ENCODE data around the gene LRIT1. TPM values are rescaled to one million over a fixed set of nuclear protein-coding genes. Genes with fewer than 3 reads are reported as not detected.

LRIT1 gene
- total RNA-seq, 1 experiment from 2014 or later: not detected

DNA sequence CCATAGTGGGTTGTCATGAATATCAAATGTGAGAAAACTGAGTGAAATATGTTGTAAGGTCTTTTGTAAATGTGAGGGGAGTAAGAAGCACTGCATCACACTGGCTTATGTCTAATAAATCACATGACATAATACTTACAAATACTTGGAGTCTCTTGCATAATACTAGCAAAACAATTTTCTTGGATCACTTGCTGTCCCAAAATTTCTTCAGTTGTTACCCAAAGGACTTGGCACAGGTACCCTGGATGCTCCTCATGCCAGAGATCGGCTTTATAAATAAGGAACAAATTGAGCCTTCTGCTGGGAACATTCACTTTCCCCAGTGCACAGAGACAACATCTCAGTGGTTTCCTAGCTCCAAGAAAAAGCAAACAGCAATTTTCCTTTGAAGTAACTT lies 11.0 kb downstream of the LRIT1 start (continued):
- TF ChIP-seq, protein P1, sequence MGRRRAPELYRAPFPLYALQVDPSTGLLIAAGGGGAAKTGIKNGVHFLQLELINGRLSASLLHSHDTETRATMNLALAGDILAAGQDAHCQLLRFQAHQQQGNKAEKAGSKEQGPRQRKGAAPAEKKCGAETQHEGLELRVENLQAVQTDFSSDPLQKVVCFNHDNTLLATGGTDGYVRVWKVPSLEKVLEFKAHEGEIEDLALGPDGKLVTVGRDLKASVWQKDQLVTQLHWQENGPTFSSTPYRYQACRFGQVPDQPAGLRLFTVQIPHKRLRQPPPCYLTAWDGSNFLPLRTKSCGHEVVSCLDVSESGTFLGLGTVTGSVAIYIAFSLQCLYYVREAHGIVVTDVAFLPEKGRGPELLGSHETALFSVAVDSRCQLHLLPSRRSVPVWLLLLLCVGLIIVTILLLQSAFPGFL (CRISPR knock-in tag; IDR thresholded peaks at IDR 0.05; ENCODE audit: borderline replicate concordance): no peak
- TF ChIP-seq FOXK1 (CRISPR knock-in tag; IDR thresholded peaks at IDR 0.05): no peak

DNA sequence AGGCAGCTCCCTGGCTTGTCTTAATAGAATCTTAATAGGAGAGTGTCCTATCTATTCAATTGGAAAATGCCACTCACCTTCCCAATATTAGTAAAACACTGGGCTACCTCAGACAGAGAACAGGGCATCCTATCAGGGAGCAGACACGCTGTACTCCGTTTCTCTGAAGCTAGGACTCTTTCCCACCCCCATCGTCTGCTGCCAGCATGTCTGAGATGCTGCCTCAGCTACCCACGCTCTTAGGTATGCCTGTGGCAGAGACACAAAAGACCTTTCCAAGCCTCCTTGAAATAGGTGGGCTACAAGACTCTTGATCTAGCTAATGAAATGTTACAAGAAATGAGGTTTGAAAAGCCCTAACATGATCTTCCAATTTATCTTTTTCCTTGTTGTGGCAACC lies 13.5 kb downstream of the LRIT1 start:
- Mint-ChIP-seq H3K27me3 (ENCODE audit: low read depth) (peaks cover 4% of the 10 kb centered on the region), H3K4me3 (no peak overlapping the region), H3K36me3 (no peaks in the 10 kb centered on the region), H3K9me3 (no peaks in the 10 kb centered on the region), H3K4me1 (no peaks in the 10 kb centered on the region), H3K27ac (no peak overlapping the region)
- no peak for DNase-seq (ENCODE audit: low spot score)
- ChIA-PET POLR2A (no interaction called here), CTCF (interaction anchor here (0.7 to 5.9 kb wide), 3 partner anchors 9 to 29 kb away, joined by 3 to 36 read pairs (median 4); no protein-coding TSS in a partner anchor)
- TF ChIP-seq ATF6 (CRISPR knock-in tag; IDR thresholded peaks at IDR 0.05): no peak
- no peak for TF ChIP-seq SP1 (CRISPR knock-in tag; conservative IDR thresholded peaks at IDR 0.05)
- TF ChIP-seq, protein P2, sequence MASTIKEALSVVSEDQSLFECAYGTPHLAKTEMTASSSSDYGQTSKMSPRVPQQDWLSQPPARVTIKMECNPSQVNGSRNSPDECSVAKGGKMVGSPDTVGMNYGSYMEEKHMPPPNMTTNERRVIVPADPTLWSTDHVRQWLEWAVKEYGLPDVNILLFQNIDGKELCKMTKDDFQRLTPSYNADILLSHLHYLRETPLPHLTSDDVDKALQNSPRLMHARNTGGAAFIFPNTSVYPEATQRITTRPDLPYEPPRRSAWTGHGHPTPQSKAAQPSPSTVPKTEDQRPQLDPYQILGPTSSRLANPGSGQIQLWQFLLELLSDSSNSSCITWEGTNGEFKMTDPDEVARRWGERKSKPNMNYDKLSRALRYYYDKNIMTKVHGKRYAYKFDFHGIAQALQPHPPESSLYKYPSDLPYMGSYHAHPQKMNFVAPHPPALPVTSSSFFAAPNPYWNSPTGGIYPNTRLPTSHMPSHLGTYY (CRISPR knock-in tag; IDR thresholded peaks at IDR 0.05): no peak
- TF ChIP-seq TEAD4 (CRISPR knock-in tag; IDR thresholded peaks at IDR 0.05): no peak
- TF ChIP-seq KAT7 (CRISPR knock-in tag; IDR thresholded peaks at IDR 0.05; ENCODE audit: borderline replicate concordance): no peak
- ATAC-seq: no peak

- DNase-seq (ENCODE audit: low spot score): no peak
- ATAC-seq: no peak
- H3K4me1 Mint-ChIP-seq: no peaks in the 10 kb centered on the region
- H3K4me3 Mint-ChIP-seq: no peak overlapping the region
- POLR2A ChIA-PET: no interaction called here
- H3K9me3 Mint-ChIP-seq: no peaks in the 10 kb centered on the region
- TF ChIP-seq TEAD1 (CRISPR knock-in tag; IDR thresholded peaks at IDR 0.05) (no peak), JAZF1 (CRISPR knock-in tag; IDR thresholded peaks at IDR 0.05) (no peak), GABPB1 (CRISPR knock-in tag; IDR thresholded peaks at IDR 0.05) (no peak), CREB1 (CRISPR knock-in tag; IDR thresholded peaks at IDR 0.05) (no peak), NFATC4 (CRISPR knock-in tag; IDR thresholded peaks at IDR 0.05) (no peak), AFF4 (CRISPR knock-in tag; IDR thresholded peaks at IDR 0.05; ENCODE audit: borderline replicate concordance) (no peak), JUN (CRISPR knock-in tag; IDR thresholded peaks at IDR 0.05) (no peak), CREM (CRISPR knock-in tag; IDR thresholded peaks at IDR 0.05) (no peak), NR3C1 (CRISPR knock-in tag; conservative IDR thresholded peaks at IDR 0.05; ENCODE audit: low read depth) (no peak), NR1H2 (CRISPR knock-in tag; IDR thresholded peaks at IDR 0.05) (no peak), ZNF138 (CRISPR knock-in tag; conservative IDR thresholded peaks at IDR 0.05) (no peak)
- TF ChIP-seq, protein P2 (CRISPR knock-in tag; IDR thresholded peaks at IDR 0.05): no peak
- TF ChIP-seq, protein P3, sequence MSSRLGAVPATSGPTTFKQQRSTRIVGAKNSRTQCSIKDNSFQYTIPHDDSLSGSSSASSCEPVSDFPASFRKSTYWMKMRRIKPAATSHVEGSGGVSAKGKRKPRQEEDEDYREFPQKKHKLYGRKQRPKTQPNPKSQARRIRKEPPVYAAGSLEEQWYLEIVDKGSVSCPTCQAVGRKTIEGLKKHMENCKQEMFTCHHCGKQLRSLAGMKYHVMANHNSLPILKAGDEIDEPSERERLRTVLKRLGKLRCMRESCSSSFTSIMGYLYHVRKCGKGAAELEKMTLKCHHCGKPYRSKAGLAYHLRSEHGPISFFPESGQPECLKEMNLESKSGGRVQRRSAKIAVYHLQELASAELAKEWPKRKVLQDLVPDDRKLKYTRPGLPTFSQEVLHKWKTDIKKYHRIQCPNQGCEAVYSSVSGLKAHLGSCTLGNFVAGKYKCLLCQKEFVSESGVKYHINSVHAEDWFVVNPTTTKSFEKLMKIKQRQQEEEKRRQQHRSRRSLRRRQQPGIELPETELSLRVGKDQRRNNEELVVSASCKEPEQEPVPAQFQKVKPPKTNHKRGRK (CRISPR knock-in tag; IDR thresholded peaks at IDR 0.05; ENCODE audit: borderline replicate concordance): no peak
- peaks cover 4% of the 10 kb centered on the region for H3K27me3 Mint-ChIP-seq (ENCODE audit: low read depth)
- no peak overlapping the region for H3K27ac Mint-ChIP-seq
- no peaks in the 10 kb centered on the region for H3K36me3 Mint-ChIP-seq
- CTCF ChIA-PET: interaction anchor here (1.3 to 5.9 kb wide), 2 partner anchors 10 to 12 kb away, joined by 4 to 36 read pairs; no protein-coding TSS in a partner anchor
Observed at GRCh38 chr10:84226616-84227015, 14.7 kb downstream of the LRIT1 start.
